Neural cell (in vitro differentiated cells): Measurements from ENCODE around the gene POMP. TPM values are rescaled to one million over a fixed set of nuclear protein-coding genes. Genes with fewer than 3 reads are reported as not detected.

Experiments
- H2AFZ ChIP-seq: fragments of 200-600, 300-800 bp; sonication (generic), shearing (Covaris generic); 2 replicates; pipeline ENCODE4 v1.6.0; 2014; ENCODE audit warnings: low read depth, mild to moderate bottlenecking, antibody characterized with exemption, low read length, moderate library complexity
- H3F3A ChIP-seq: fragments of 200-600 bp; shearing (Covaris generic); 2 replicates; pipeline ENCODE4 v1.6.1; 2016; ENCODE audit warnings: mild to moderate bottlenecking, moderate library complexity, mixed read lengths, antibody characterized with exemption, low read length; ENCODE audit not compliant: insufficient read depth, poor library complexity, severe bottlenecking
- H3K27ac ChIP-seq: fragments of 200-600, 300-800 bp; sonication (generic), shearing (Covaris generic); 2 replicates; pipeline ENCODE4 v1.5.1; 2014; ENCODE audit warnings: mild to moderate bottlenecking, low read length, moderate library complexity
- H3K27me3 ChIP-seq: fragments of 300-800, 200-600 bp; sonication (generic), shearing (Covaris generic); 2 replicates; pipeline ENCODE4 v1.6.0; 2014; ENCODE audit warnings: mild to moderate bottlenecking, low read depth, low read length, moderate library complexity; ENCODE audit not compliant: insufficient read depth
- H3K36me3 ChIP-seq: fragments of 300-800, 200-600 bp; sonication (generic), shearing (Covaris generic); 2 replicates; pipeline ENCODE4 v1.5.1; 2014; ENCODE audit warnings: mild to moderate bottlenecking, antibody characterized with exemption, low read length, moderate library complexity; ENCODE audit not compliant: insufficient read depth
- H3K4me2 ChIP-seq: fragments of 300-800, 200-600 bp; sonication (generic), shearing (Covaris generic); 2 replicates; pipeline ENCODE4 v1.6.0; 2014; ENCODE audit warnings: mild to moderate bottlenecking, low read length
- H3K4me3 ChIP-seq: fragments of 300-800, 200-600 bp; sonication (generic), shearing (Covaris generic); 2 replicates; pipeline ENCODE4 v1.5.1; 2014; ENCODE audit warnings: mild to moderate bottlenecking, low read length, moderate library complexity
- H3K79me2 ChIP-seq: fragments of 200-600 bp; shearing (Covaris generic); replicated peaks from 2 replicates; pipeline ENCODE4 v1.6.0; 2014; ENCODE audit warnings: mild to moderate bottlenecking, low read length, moderate library complexity; ENCODE audit not compliant: insufficient read depth
- H3K9ac ChIP-seq: fragments of 300-800, 200-600 bp; sonication (generic), shearing (Covaris generic); 2 replicates; pipeline ENCODE4 v1.6.1; 2016; ENCODE audit warnings: mild to moderate bottlenecking, low read length, mixed read lengths
- H3K9me2 ChIP-seq: fragments of 200-600 bp; shearing (Covaris generic); 2 replicates; pipeline ENCODE4 v1.6.1; 2016; ENCODE audit warnings: mild to moderate bottlenecking, low read length, mixed read lengths; ENCODE audit not compliant: insufficient read depth
- H3K9me3 ChIP-seq: fragments of 200-600, 300-800 bp; sonication (generic), shearing (Covaris generic); 2 replicates; pipeline ENCODE4 v1.6.1; 2016; ENCODE audit warnings: mild to moderate bottlenecking, mixed run types, low read length, moderate library complexity, mixed read lengths
- H4K20me1 ChIP-seq: fragments of 200-600 bp; shearing (Covaris generic); 2 replicates; pipeline ENCODE4 v1.6.1; 2016; ENCODE audit warnings: mild to moderate bottlenecking, mixed run types; ENCODE audit not compliant: insufficient read depth
- CTCF ChIP-seq: fragments of 450-650 bp; IDR thresholded peaks from 2 replicates; pipeline ENCODE4 v1.5.1; 2014; ENCODE audit warnings: antibody characterized with exemption, mild to moderate bottlenecking, moderate library complexity; ENCODE audit not compliant: poor library complexity, severe bottlenecking
- EP300 ChIP-seq: fragments of 450-650 bp; conservative IDR thresholded peaks from 2 replicates; pipeline ENCODE4 v1.6.1; 2014; ENCODE audit warnings: antibody characterized with exemption, mild to moderate bottlenecking, moderate library complexity; ENCODE audit not compliant: poor library complexity, severe bottlenecking
- EZH2 ChIP-seq: fragments of 200-600, 300-800 bp; shearing (Covaris generic), sonication (generic); IDR thresholded peaks from 2 replicates; pipeline ENCODE4 v1.6.1; 2014; ENCODE audit warnings: antibody characterized with exemption, low read length, borderline replicate concordance, mild to moderate bottlenecking; ENCODE audit not compliant: insufficient read depth, poor library complexity, severe bottlenecking
- MXI1 ChIP-seq: fragments of 450-650 bp; conservative IDR thresholded peaks from 2 replicates; pipeline ENCODE4 v1.6.1; 2014; ENCODE audit warnings: antibody characterized with exemption, mild to moderate bottlenecking; ENCODE audit not compliant: poor library complexity, severe bottlenecking
- POLR2AphosphoS5 ChIP-seq: IDR thresholded peaks from 2 replicates; pipeline ENCODE4 v1.6.1; 2012
- RAD21 ChIP-seq: fragments of 450-650 bp; conservative IDR thresholded peaks from 2 replicates; pipeline ENCODE4 v1.6.1; 2014; ENCODE audit warnings: antibody characterized with exemption, mild to moderate bottlenecking, moderate library complexity
- SMC3 ChIP-seq: fragments of 450-650 bp; conservative IDR thresholded peaks from 2 replicates; pipeline ENCODE4 v1.6.1; 2014; ENCODE audit warnings: antibody characterized with exemption, mild to moderate bottlenecking, moderate library complexity; ENCODE audit not compliant: poor library complexity
- TAF1 ChIP-seq: IDR thresholded peaks from 2 replicates; pipeline ENCODE4 v1.6.1; 2012; ENCODE audit warnings: low read depth
- polyA plus RNA-seq: library from polyadenylated mRNA; depleted of rRNA; stranded (reverse); fragments of >200 nt; gene quantifications from 2 replicates; pipeline ENCODE4 v1.2.3, GENCODE V29; 2014
- TF ChIP-seq, protein P1 (sequence below): IDR thresholded peaks from 2 replicates; pipeline ENCODE4 v1.6.1; 2012; ENCODE audit warnings: borderline replicate concordance

POMP gene
- polyA plus RNA-seq, 1 donor from 2014 or later, result 167 TPM

GRCh38 chr13:28611654-28612131 is 47.2 kb upstream of the POMP start:
- Histone ChIP-seq H3K9me2 (no peaks in the 10 kb centered on the region), H3K4me3 (no peak overlapping the region), H3K79me2 (no peaks in the 10 kb centered on the region), H3K9ac (no peak overlapping the region), H3K27ac (no peak overlapping the region), H3K4me2 (no peak overlapping the region), H3K9me3 (no peaks in the 10 kb centered on the region), H2AFZ (no peak overlapping the region), H3K27me3 (no peaks in the 10 kb centered on the region), H3K36me3 (no peaks in the 10 kb centered on the region), H4K20me1 (no peaks in the 10 kb centered on the region), H3F3A (no peaks in the 10 kb centered on the region)
- TF ChIP-seq TAF1, result no peak
- TF ChIP-seq SMC3, result no peak
- no peak for TF ChIP-seq EP300
- no peak for TF ChIP-seq RAD21
- TF ChIP-seq, protein P1, sequence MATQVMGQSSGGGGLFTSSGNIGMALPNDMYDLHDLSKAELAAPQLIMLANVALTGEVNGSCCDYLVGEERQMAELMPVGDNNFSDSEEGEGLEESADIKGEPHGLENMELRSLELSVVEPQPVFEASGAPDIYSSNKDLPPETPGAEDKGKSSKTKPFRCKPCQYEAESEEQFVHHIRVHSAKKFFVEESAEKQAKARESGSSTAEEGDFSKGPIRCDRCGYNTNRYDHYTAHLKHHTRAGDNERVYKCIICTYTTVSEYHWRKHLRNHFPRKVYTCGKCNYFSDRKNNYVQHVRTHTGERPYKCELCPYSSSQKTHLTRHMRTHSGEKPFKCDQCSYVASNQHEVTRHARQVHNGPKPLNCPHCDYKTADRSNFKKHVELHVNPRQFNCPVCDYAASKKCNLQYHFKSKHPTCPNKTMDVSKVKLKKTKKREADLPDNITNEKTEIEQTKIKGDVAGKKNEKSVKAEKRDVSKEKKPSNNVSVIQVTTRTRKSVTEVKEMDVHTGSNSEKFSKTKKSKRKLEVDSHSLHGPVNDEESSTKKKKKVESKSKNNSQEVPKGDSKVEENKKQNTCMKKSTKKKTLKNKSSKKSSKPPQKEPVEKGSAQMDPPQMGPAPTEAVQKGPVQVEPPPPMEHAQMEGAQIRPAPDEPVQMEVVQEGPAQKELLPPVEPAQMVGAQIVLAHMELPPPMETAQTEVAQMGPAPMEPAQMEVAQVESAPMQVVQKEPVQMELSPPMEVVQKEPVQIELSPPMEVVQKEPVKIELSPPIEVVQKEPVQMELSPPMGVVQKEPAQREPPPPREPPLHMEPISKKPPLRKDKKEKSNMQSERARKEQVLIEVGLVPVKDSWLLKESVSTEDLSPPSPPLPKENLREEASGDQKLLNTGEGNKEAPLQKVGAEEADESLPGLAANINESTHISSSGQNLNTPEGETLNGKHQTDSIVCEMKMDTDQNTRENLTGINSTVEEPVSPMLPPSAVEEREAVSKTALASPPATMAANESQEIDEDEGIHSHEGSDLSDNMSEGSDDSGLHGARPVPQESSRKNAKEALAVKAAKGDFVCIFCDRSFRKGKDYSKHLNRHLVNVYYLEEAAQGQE, result no peak
- no peak for TF ChIP-seq MXI1
- TF ChIP-seq POLR2AphosphoS5, result no peak
- TF ChIP-seq CTCF, result no peak
- TF ChIP-seq EZH2, result no peak

- no peaks in the 10 kb centered on the region for H3K79me2 ChIP-seq
- H4K20me1 ChIP-seq, result no peaks in the 10 kb centered on the region
- no peak for TF ChIP-seq CTCF
- no peak for TF ChIP-seq SMC3
- no peak for TF ChIP-seq EP300
- no peak for TF ChIP-seq RAD21
- no peak for TF ChIP-seq TAF1
- TF ChIP-seq EZH2, result no peak
- TF ChIP-seq, protein P1, result no peak
- no peak for TF ChIP-seq POLR2AphosphoS5
- TF ChIP-seq MXI1, result no peak
- no peak overlapping the region for H2AFZ ChIP-seq
- no peaks in the 10 kb centered on the region for H3F3A ChIP-seq
- H3K27me3 ChIP-seq, result no peaks in the 10 kb centered on the region
- no peaks in the 10 kb centered on the region for H3K9me2 ChIP-seq
- no peaks in the 10 kb centered on the region for H3K36me3 ChIP-seq
- no peak overlapping the region for H3K27ac ChIP-seq
- no peak overlapping the region for H3K4me3 ChIP-seq
- H3K9ac ChIP-seq, result no peak overlapping the region
- H3K4me2 ChIP-seq, result no peak overlapping the region
- no peaks in the 10 kb centered on the region for H3K9me3 ChIP-seq
These were observed 45.4 kb upstream of the POMP start for GRCh38 chr13:28613562-28613961.
